Testis (tissue), 3 donors: ENCODE measurements around the gene C14orf39. TPM values are rescaled to one million over a fixed set of nuclear protein-coding genes. Genes with fewer than 3 reads are reported as not detected.
"Not testable (repeated sequence)": the region's sequence is repeated elsewhere in the genome, so short reads cannot be mapped to it uniquely, and the experiment has no call there.

ENCODE experiments used
- DNase-seq: peaks from one replicate; pipeline ENCODE4 v3.0.0-alpha.2; 2019
- H3K27ac ChIP-seq, 2 donors: fragments of 200-600 bp; sonication (generic); one replicate each; pipeline ENCODE4 v1.5.1; 2019
- H3K27me3 ChIP-seq: fragments of 200-600 bp; sonication (generic); one replicate; pipeline ENCODE4 v1.5.1; 2019
- H3K36me3 ChIP-seq: fragments of 200-600 bp; sonication (generic); one replicate; pipeline ENCODE4 v1.5.1; 2017; ENCODE audit warnings: low read depth; ENCODE audit errors: missing control alignments
- H3K4me1 ChIP-seq: fragments of 200-600 bp; sonication (generic); one replicate; pipeline ENCODE4 v1.5.1; 2019
- H3K4me3 ChIP-seq, 2 donors: fragments of 200-600 bp; sonication (generic); one replicate each; pipeline ENCODE4 v1.5.1; 2017 to 2019
- H3K9me3 ChIP-seq: fragments of 200-600 bp; sonication (generic); one replicate; pipeline ENCODE4 v1.5.1; 2017
- POLR2A ChIP-seq: fragments of 450-650 bp; IDR thresholded peaks from one replicate; pipeline ENCODE4 v1.6.1; 2017; ENCODE audit warnings: antibody characterized with exemption, mild to moderate bottlenecking, moderate library complexity
- WGBS, 2 donors: methylation state at CpG; one replicate each; pipeline ENCODE4 v1.1.5; 2018; 5-methylcytosine and 5-hydroxymethylcytosine counted together
- intact Hi-C: fragments of 100-400 bp; cut with DNase I; formaldehyde crosslinking; loops from one replicate; pipeline ENCODE4 v1.15.1; 2023; ENCODE audit warnings: low total_unique reads
- polyA plus RNA-seq: library from polyadenylated mRNA; stranded (reverse); fragments of 350-450 nt; fragmentation: Illumina TruSeq; extraction: RNeasy Lipid Tissue Mini Kit (QIAGEN cat#74804); gene quantifications from one replicate; pipeline ENCODE4 v1.2.3, GENCODE V29; 2014; ENCODE audit warnings: low read depth, low replicate concordance; ENCODE audit not compliant: insufficient read depth
- total RNA-seq, 2 donors: library from RNA; depleted of rRNA; stranded (reverse); fragments of >200 nt; gene quantifications; one replicate each; pipeline ENCODE4 v1.2.3, GENCODE V29; 2016
- TF ChIP-seq, protein P1 (sequence below), 3 experiments: fragments of 450-650 bp in 2 of 3; fragments of 200-600 bp in 1 of 3; sonication (generic) in 1 of 3; IDR thresholded peaks; one replicate each; pipeline ENCODE4 v1.5.1; 2016 to 2019; ENCODE audit warnings: antibody characterized with exemption in 3 of 3, mild to moderate bottlenecking in 2 of 3, moderate library complexity in 1 of 3

Gene C14orf39
- total and polyA plus RNA-seq, 3 donors from 2014 or later, result 9.5 to 12.9 (median 12.1) TPM

DNA sequence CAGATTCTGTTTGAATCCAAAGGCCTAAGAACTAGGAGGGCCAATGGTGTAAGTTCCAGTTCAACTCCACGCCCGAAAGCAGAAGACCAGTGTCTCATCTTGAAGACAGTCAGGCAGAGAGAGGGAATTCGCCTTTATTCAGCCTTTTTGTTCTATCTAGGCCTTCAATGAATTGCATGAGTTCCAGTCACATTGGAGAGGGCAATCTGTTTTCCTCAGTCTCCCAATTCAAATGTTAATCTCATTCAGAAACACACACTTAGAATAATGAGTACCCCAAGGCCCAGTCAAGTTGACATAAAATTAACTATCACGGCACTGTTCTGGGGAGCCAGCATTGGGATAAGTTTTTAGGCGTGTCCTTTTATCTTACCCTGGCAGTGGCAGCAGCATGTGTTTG is 65.8 kb downstream of the C14orf39 start:
- H3K27me3 ChIP-seq, result no peaks in the 10 kb centered on the region
- H3K27ac ChIP-seq, result no peak overlapping the region
- H3K36me3 ChIP-seq, result no peaks in the 10 kb centered on the region
- no peak for TF ChIP-seq POLR2A
- TF ChIP-seq, protein P1, sequence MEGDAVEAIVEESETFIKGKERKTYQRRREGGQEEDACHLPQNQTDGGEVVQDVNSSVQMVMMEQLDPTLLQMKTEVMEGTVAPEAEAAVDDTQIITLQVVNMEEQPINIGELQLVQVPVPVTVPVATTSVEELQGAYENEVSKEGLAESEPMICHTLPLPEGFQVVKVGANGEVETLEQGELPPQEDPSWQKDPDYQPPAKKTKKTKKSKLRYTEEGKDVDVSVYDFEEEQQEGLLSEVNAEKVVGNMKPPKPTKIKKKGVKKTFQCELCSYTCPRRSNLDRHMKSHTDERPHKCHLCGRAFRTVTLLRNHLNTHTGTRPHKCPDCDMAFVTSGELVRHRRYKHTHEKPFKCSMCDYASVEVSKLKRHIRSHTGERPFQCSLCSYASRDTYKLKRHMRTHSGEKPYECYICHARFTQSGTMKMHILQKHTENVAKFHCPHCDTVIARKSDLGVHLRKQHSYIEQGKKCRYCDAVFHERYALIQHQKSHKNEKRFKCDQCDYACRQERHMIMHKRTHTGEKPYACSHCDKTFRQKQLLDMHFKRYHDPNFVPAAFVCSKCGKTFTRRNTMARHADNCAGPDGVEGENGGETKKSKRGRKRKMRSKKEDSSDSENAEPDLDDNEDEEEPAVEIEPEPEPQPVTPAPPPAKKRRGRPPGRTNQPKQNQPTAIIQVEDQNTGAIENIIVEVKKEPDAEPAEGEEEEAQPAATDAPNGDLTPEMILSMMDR (IDR thresholded peaks at IDR 0.05), result no peak
- H3K9me3 ChIP-seq, result no peaks in the 10 kb centered on the region
- H3K4me3 ChIP-seq, result no peak overlapping the region
- 90 to 92% methylated on average over 5 of the region's 5 CpGs for WGBS, 2 donors
- no peaks in the 10 kb centered on the region for H3K4me1 ChIP-seq
- intact Hi-C loops, result no loop called here
- no peak for DNase-seq

DNA sequence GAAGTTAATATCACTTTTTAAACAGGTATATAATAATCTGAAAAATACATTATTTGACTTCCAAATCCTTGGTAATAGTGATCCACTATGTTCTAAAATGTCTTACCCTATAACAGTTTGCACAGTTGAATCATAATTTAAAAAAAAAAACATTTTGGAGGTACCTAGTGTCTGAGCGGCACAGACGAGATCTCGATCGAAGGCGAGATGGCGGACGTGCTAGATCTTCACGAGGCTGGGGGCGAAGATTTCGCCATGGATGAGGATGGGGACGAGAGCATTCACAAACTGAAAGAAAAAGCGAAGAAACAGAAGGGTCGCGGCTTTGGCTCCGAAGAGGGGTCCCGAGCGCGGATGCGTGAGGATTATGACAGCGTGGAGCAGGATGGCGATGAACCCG is 88.3 kb downstream of the C14orf39 start:
- WGBS, 2 donors, result 69 to 79% methylated on average over 22 of the region's 22 CpGs
- intact Hi-C loops, result not testable (repeated sequence)

GRCh38 chr14:60396718-60397343 is 89.0 kb downstream of the C14orf39 start:
- intact Hi-C loops, result no loop called here
- no peak for DNase-seq
- no peaks in the 10 kb centered on the region for H3K9me3 ChIP-seq
- no peak overlapping the region for H3K4me3 ChIP-seq
- no peak for TF ChIP-seq POLR2A
- TF ChIP-seq, protein P1 (IDR thresholded peaks at IDR 0.05), result no peak
- no peak overlapping the region for H3K27ac ChIP-seq
- H3K4me1 ChIP-seq, result no peaks in the 10 kb centered on the region
- no peaks in the 10 kb centered on the region for H3K27me3 ChIP-seq
- H3K36me3 ChIP-seq, result no peaks in the 10 kb centered on the region
- WGBS, 2 donors, result 57 to 71% methylated on average over 2 of the region's 2 CpGs

More for the DNA sequence above, 88.3 kb downstream of the C14orf39 start:
- H3K27ac ChIP-seq, H3K9me3 ChIP-seq, H3K27me3 ChIP-seq, H3K36me3 ChIP-seq, H3K4me1 ChIP-seq, DNase-seq: not testable (repeated sequence)
- H3K4me3 ChIP-seq, result peak overlapping the region in 1 of 2 donors; percentile 26

Other genes starting within 250 kb of the C14orf39 start
- gene PPM1A, start 236.8 kb downstream of the C14orf39 start, total RNA-seq, result 10 to 100 TPM; 73.0 to 91.1 TPM
- gene PPM1A, start 236.8 kb downstream of the C14orf39 start, polyA plus RNA-seq, result 146 TPM
- gene SIX6, start 23.1 kb upstream of the C14orf39 start, total RNA-seq, result under 1 TPM; 0.31 to 0.39 TPM
- gene SIX6, start 23.1 kb upstream of the C14orf39 start, polyA plus RNA-seq, result 0.17 TPM
- 1 to 10 TPM; 8.7 to 9.0 TPM for gene SIX1, start 163.4 kb upstream of the C14orf39 start, total RNA-seq
- 3.0 TPM for gene SIX1, start 163.4 kb upstream of the C14orf39 start, polyA plus RNA-seq
- 1 to 10 TPM; 2.0 to 3.4 TPM for gene SIX4, start 238.3 kb upstream of the C14orf39 start, total RNA-seq
- gene SIX4, start 238.3 kb upstream of the C14orf39 start, polyA plus RNA-seq, result 1.6 TPM
- gene MNAT1, start 248.7 kb upstream of the C14orf39 start, total RNA-seq, result 10 to 100 TPM; 36.0 to 39.9 TPM
- gene MNAT1, start 248.7 kb upstream of the C14orf39 start, polyA plus RNA-seq, result 17.3 TPM